Measurements from ENCODE around the gene RIN3.

RIN3 gene, protein sequence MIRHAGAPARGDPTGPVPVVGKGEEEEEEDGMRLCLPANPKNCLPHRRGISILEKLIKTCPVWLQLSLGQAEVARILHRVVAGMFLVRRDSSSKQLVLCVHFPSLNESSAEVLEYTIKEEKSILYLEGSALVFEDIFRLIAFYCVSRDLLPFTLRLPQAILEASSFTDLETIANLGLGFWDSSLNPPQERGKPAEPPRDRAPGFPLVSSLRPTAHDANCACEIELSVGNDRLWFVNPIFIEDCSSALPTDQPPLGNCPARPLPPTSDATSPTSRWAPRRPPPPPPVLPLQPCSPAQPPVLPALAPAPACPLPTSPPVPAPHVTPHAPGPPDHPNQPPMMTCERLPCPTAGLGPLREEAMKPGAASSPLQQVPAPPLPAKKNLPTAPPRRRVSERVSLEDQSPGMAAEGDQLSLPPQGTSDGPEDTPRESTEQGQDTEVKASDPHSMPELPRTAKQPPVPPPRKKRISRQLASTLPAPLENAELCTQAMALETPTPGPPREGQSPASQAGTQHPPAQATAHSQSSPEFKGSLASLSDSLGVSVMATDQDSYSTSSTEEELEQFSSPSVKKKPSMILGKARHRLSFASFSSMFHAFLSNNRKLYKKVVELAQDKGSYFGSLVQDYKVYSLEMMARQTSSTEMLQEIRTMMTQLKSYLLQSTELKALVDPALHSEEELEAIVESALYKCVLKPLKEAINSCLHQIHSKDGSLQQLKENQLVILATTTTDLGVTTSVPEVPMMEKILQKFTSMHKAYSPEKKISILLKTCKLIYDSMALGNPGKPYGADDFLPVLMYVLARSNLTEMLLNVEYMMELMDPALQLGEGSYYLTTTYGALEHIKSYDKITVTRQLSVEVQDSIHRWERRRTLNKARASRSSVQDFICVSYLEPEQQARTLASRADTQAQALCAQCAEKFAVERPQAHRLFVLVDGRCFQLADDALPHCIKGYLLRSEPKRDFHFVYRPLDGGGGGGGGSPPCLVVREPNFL

DNA sequence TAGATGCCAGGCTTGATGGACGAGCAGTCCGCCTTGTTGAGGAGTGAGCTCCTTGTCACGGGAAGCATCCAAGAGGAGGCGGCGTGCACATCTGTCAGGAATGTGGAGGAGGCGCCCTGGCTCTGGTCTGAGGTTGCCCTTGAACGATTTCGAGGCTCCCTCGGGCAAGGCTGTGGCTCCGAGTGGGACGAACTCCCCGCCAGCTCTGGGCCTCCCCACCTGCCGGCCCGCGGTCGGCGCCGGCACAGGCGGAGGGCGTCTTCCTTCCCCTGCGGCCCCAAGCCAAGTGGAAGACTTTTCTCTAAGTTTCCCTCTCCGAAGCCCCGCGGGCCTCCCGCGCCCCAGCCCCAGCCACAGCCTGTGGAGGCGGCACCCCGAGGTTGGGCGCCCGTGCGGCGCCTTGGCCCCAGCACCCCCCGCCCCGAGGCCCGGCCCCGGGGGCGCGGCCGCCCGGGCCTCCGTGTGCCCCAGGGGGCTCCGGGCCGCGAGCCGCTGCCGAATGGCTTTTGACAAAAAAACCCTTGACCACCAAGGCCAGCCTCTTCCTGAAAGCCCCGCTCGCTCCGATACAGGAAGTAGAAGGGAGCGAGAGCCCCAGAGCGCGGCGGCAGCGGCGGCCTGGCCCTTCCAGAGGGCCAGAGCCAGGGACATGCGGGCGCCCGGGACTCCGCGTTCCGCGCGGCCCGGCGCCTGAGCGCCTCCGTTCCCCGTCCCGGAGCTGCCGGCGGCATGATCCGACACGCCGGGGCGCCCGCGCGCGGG is at the start of gene RIN3:
TSS of gene RIN3 (plus strand) at position 578 of the 762 bp plus-strand sequence. CDS start at position 730, 152 bp downstream.
- peak; percentile 81 for DNase-seq

DNA sequence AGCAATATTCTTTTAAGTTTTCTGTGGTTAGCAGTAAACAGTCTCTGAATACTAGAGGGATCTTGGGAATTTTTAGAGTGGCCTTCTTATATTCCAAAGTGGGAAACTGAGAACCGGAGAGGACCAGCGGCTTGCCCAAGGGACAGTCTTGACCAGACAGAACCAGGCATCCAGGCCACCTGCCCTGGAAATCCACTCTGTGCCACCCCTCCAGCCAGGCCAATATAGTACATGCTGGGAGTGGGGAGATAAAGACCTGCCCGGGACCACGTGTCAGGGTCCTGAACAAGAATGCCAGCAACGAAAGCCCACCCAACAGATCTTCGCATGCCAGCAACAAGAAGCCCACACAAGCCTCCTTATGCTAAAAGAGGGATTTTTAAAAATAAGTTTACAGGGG is 49.4 kb upstream of the RIN3 start:
- DNase-seq, result no peak

GRCh38 chr14:92464716-92465115 is 48.9 kb upstream of the RIN3 start:
- no peak for DNase-seq

- DNase-seq, result no peak
Observed at GRCh38 chr14:92465353-92466055, 48.1 kb upstream of the RIN3 start.

- DNase-seq, result no peak
Observed at GRCh38 chr14:92466059-92466458, 47.5 kb upstream of the RIN3 start.

DNA sequence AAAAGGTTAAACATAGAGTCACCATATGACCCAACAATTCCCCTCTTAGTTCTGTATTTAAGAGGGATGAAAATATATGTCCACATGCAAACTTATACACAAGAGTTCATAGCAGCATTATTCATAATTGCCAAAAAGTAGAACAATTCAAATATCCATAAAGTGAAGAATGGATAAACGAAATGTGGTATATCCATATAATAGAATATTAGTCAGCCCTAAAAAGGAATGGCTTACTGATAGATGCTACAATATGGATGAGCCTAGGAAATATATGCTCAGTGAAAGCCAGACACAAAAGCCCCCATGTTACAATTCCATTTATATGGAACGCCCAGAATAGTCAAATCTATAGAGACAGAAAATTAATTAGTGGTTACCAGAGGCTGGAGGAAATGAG is 44.1 kb upstream of the RIN3 start:
- DNase-seq, result no peak

DNA sequence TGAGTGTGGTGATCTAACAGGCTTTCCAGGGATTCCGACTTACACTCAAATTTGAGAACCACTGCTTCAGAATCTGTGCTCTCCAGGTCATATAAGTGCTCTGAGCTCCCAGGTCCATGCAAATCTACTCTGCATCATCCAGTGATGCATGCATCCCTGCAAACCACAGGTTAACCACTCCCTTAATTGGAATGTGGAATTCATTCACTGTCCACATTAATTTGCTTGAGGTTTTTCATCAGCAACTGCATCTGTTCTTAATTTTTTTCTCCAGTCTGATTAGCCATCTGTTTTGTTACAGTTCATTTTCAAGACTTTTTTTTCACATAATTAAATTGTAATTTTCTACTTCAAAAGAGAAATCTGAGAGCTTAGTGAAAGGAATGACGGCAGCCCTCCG is 43.4 kb upstream of the RIN3 start:
- DNase-seq, result no peak

DNA sequence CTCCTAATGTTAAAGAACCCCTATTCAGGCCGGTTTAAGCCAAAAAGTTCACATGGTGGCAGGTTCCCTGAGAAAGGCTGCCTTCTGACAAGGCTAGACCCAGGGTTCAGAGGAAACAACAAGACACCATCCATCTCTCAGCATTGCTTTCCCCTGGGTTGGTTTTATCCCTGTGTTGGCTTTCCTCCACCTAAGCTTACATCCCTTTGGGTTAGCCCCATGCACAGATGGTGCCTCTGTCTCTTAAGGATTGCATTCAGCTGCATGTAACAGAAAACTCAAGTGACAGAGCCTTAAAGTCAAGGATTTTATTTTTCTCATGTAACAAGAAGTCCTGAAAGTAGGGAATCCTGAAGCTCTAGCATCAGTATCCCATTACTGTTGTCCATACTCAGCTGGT is 42.8 kb upstream of the RIN3 start:
- DNase-seq, result no peak

DNA sequence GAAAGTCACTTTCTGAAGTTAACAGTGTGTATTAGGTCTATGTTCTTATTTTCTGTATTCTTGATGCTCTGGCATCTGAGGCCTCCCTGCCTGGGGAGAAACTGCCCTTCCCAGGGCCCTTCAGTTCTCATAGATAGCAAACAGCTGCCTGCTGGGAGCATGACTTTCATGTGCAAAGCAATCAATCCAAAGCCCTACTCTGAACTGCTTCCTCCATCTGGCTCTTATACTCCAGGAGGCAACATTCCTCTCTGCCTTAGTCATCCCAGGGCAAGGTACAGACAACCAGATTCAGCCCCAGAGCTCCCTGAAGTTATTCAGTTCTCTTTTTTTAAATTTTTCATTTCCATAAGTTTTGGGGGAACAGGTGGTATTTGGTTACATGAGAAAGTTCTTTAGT is 41.7 kb upstream of the RIN3 start:
- DNase-seq, result no peak

GRCh38 chr14:92472860-92473259 is 40.7 kb upstream of the RIN3 start:
- DNase-seq, result peak; percentile 17

- DNase-seq, result no peak
Observed at GRCh38 chr14:92473261-92473968, 40.2 kb upstream of the RIN3 start.

DNA sequence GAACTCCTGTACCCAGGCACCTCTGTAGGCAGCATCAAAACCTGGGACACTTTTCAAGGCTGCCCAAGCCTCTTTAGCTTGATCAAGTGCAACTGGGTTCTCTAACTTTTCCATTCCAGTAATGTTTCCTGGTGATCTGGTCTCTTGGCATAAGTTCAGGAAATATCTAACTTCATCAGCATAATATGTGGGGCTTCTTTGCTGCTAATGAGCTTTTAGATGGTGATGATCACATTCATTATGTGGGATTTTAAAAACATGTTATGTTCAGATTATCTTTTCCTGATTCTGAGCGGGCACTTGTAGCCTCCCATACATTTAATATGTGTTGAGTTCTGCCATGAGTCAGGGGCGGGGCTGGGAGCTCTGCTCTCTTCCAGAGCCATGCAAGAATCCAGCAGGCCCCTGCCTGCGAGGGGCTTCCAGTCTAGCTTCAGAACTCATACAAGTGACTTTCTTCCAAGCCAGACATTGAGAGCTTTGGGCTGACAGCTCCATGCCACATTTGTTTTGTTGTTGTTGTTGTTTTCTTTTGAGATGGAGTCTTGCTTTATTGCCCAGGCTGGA is 39.5 kb upstream of the RIN3 start:
- DNase-seq, result no peak

DNA sequence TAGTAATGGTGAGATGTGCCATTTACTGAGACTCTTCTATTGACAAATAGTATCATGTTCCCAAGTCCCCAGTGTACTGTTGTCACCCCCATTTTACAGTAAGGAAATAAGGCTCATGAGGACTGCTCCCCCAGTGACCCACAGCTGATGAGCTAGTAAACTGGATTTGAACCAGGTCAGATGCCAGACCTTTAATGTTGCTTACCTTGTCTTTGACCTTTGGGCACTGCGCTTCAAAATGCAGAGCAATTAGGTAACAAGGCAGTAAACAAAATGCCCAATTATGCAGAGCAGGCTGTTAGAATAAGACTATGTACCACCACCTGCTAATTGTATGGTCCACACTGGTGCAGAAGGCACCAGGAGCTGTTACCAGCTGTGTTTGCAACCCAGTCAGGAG is 38.5 kb upstream of the RIN3 start:
- DNase-seq, result no peak

DNA sequence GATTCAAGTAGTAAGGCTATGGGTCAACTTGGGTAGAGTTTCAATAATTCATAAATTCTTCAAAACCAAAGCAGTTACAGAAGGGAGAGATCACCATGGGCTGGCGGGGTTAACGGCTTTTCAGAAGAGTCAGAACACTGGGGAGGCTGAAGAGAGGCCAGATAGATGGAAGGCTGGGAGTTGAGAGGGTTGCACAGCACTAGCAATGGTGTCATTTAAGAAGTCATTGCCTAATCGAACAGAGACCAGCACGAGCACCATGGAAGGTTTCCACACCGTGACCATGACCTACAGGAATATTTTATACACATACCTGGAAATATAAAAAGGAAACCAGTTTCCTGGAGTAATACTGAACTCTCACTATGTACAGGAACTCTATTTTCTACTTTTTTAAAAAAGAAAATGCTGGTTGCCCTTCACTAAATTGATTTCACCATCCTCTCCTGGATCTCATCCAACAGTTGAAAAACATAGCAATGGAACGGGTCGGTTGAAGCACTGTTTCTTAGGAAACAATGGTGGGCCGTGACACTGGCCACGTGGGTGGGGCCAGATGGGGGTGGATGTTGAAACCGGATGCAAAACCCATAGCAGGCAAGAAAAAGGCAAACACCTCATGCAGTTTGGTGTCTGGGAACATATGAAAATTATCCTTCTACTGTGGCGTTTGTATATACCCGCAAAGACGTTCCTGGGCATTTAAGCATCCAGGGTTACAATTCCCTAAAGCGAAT is 38.0 kb upstream of the RIN3 start:
- DNase-seq, result peak; percentile 35

- DNase-seq, result no peak
Observed at GRCh38 chr14:92480856-92481255, 32.7 kb upstream of the RIN3 start.

DNA sequence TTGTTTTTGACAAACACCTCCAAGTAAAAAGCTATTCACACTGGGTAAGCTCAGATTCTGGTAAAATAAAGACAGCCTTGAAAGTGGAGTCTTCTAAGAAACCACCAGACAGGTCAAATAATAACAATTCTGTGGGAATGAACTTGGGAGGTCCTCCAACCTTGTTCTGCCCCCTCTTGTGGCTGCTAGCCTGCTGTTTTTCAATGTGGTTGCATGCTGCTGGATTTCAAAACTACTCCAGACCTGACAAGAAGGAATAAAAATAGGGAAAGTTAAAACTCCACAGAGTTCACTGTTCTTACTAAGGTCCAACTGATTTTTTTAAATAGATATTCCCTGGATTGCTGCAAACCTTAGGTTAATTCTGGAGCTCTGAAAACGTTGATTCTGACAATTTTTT is 32.2 kb upstream of the RIN3 start:
- DNase-seq, result peak; percentile 20

DNA sequence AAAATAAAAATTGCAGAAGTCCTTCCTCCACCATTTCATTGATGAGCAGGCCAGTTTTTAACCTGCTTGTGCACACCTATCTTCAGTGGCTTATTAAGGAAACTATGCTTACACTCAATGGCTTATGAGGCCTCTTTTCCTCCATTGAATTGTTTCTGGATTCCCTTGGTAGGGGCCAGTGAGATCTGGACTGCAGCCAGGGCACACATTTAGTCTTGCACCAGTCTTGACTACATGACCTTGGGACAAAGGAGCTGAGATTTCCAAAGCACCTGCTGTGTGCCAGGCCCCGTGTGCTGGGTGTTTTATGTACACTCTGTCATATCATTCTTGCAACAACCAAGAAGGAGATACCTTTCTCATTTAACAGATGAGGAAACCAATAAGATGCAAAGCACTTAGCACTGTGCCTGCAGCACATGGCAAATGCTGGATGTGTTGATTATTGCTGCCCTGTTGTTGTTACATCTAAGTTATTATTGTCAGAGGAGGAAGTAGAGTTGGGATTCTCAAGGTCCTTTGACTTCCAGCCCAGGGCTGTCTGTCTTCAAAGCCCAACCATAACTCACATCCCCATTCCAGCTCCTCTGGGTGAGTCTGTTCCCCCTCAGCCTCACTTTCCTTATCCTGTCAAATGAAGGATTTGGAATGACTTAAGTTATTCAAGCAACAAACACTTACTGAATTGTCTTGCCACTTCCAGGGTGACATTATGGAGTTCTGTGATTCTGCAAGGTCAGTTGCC is 31.6 kb upstream of the RIN3 start:
- DNase-seq, result no peak

DNA sequence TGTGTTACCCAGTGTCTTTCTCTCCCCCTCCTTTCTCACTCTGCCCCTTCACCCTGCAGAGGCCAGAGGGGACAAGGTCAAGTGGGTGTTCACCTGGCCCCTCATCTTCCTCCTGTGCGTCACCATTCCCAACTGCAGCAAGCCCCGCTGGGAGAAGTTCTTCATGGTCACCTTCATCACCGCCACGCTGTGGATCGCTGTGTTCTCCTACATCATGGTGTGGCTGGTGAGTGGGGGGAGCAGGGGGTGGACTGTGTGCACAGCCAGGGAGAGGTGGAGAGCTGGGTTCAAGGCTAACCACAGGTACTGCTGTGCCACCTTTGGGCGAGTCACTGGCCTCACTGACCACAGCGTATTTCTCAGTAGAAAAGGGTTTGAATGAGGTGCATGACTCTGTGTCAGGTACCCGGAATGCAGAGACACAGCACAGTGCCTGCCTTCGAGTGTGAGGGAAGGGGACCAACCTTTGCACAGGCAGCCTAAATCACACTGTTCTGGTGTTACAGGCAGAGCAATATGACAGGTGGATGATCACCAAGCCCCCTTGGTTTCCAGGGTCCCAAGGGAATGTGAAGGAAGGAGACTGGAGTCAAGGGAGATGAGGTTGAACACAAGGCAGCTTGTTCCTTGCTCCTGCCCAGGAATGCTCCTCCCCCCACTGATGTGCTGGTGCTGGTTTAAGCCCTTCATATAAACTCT is 30.8 kb upstream of the RIN3 start:
- DNase-seq, result no peak

GRCh38 chr14:92484132-92484823 is 29.3 kb upstream of the RIN3 start:
- DNase-seq, result no peak
